SKM-1 (cell line): ENCODE measurements around the gene SPDYE17.
"Not testable (repeated sequence)": the region's sequence is repeated elsewhere in the genome, so short reads cannot be mapped to it uniquely, and the experiment has no call there.

Experiments used
- DNase-seq: peaks from one replicate; lab custom pipeline; 2025; ENCODE audit not compliant: unreplicated experiment; lab: John Stamatoyannopoulos, UW

SPDYE17 gene, protein sequence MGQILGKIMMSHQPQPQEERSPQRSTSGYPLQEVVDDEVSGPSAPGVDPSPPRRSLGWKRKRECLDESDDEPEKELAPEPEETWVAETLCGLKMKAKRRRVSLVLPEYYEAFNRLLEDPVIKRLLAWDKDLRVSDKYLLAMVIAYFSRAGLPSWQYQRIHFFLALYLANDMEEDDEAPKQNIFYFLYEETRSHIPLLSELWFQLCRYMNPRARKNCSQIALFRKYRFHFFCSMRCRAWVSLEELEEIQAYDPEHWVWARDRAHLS

DNA sequence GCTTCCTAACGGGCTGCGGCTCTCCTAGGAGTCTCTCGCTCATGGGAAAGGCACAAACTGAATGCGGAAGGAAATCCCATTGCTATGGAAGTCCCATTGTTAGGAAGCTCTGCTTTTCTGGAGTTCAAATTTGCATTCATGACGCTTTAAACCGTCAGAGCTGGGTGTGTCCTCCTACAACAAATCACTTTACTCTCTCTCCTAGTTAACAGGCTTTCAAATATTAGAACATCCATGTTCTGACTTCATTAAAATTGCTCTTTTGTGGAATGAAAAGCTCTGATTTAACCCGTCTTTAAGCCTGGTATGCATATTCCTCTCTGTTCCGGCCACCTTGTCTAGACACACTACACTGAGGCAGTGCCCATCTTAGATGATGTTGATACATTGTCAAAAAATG, at the start of gene SPDYE17:
Gene SPDYE17 (minus strand): TSS at position 101 of the 400 bp plus-strand sequence. CDS start 1,791 bp downstream, outside the sequence.
- not testable (repeated sequence) for DNase-seq

DNA sequence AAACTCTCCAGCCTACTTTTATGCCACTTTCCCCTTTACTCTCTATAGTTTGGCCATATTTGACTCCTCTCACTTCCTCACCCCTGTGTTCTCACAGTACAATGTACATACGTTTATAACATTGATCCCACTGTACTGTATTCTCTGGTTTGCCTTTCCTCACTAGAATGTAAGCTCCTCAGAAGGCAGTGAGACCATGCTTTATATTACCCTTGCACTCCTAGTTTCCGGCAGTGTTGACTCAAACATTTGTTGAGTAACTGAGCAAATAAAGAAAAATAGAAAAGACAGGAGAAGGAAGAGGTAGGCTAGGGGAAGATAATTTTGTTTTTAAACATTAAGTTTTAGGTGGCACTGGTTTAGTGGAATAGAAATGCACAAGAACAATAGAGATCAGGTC, 48.1 kb upstream of the SPDYE17 start:
- DNase-seq = not testable (repeated sequence)

DNA sequence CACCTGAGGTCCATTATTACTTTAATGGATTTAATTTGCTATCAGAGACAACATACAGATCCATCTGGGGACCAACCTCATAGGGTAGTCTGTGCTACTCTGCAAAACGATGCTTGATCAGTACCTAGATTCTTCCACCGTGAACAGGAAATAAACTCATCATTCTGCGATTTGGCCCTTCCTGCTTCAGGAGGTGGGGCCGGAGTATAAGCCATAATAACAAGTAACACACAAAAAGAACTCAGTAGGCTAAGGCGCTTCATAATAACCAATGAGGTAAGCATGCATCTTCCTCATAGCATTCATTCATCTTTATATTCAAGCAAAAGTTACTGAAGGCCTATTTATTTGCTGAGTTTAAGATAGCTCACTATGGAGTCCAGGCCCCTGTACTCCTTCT, 47.5 kb upstream of the SPDYE17 start:
- not testable (repeated sequence) for DNase-seq

DNA sequence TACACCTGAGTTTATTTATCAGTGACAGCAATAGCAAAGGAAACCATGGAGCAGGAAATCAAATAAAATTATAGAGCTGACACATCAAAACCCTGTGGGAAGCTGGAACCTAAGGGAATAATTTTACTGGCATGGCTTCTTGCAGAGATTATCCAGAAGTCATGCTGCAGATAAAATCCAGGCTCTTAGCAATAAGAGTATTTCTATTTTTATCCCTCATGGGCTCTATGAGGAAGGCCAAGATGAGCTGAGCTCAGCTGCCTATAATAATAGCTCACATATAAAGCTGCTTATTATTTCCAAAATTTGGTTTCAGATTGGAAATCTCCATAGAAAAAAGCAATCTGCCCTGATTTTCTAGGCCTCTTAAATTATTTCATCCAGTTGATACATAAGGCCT, 47.0 kb upstream of the SPDYE17 start:
- not testable (repeated sequence) for DNase-seq

DNA sequence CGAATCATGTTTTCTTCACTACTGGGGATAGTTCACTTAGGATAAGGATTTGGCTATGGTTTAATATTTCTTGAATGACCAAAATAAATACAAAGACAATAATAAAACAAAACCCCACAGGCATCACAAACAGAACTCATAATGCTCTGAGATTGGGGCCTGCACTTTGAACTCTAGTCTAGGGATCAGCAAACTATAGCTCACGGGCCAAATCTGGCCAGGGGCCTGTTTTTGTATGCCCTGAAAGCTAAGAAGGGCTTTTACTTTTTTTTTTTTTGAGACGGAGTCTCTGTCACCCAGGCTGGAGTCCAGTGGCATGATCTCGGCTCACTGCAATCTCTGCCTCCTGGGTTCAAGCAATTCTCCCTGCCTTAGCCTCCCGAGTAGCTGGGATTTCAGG, 44.9 kb upstream of the SPDYE17 start:
- not testable (repeated sequence) for DNase-seq

DNA sequence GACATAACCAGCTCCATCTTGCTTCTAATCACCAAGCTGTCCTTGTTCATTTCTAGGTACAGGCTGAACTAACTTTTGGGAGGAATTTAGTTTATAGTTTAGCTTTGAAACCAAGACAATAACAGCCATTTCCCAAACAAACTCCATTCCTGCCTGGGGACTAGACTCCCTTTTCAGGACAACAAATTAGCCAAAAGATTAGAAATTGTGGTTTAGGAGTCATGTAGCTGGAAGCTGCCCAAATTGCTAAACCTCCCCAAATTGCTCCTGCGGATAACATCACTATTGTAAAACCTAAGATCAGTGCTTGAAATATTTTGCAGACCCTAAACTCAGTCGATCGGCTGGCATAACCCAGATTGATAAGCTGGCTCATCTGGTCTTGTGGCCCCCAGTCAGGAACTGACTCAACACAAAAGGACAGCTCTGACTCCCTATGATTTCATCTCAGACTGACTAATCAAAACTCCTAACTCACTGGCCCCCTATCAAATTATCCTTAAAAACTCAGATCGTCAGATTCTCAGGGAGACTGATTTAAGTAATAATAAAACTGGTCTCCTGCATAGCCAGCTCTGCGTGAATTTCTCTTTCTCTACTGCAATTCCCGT, 42.7 kb upstream of the SPDYE17 start:
- not testable (repeated sequence) for DNase-seq

DNA sequence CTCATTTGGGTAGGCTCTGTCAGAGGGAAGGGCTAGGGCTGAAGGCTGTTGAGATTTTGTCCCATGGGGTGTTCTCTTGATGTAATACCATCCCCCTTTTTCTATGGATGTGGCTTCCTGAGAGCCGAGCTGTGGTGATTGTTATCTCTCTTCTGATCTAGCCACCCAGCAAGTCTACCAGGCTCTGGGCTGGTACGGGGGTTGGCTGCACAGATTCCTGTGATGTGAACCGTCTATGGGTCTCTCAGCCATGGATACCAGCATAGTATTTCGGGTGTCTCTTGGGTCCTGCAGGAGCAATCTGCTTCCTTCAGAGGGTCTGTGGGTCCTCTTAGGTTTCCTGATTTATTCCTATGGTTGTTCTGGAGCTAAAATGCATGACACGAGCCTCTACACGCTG, 38.9 kb upstream of the SPDYE17 start:
- not testable (repeated sequence) for DNase-seq

DNA sequence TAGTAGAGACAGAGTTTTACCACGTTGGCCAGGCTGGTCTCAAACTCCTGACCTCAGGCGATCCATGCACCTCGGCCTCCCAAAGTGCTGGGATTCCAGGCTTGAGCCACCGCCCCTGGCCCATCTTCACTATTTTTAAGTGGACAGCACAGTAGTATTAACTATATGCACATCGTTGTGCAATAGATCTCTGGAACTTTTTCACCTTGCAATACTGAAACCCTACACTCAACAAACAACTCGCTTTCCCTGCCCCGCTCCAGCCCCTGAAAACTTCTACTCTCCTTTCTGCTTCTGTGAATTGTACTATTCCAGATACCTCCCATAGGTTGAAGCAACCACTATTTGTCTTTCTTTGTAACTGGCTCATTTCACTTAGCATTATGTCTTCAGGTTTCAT, 33.7 kb upstream of the SPDYE17 start:
- DNase-seq = not testable (repeated sequence)

DNA sequence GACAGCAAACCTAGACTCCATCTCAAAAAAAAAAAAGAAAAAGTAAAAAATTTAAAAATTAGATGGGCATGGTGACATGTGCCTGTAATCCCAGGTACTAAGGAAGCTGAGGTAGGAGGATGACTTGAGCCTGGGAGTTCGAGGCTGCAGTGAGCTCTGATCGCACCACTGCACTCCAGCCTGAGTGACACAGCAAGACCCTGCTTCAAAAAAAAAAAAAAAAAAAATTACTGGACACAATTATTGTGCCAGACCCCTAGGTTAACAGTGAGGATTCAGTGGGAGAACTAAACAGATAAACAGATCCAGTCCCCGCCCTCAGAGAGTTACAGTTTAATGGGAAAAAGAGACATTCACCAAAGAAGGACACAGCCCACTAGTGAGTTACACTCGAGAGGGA, 31.6 kb upstream of the SPDYE17 start:
- DNase-seq = not testable (repeated sequence)

DNA sequence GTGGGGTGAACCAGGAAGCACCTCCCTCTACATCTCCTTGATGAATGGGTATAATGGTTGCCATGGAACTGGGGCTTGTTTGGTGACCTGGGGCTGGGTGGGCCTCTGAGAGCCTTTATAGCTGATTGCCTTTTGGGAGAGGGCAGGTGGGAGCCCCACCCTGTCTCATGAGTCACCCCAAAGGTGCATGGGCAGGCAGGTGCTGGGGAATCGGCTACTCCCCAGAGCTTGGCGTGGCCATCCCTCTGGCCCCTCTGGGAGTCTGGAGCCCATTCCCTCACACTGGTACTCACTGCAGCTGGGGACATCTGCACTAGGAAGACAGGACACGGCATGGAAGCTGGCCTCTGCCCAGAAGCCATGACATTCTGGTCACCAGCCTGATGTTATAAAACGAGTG, 30.4 kb upstream of the SPDYE17 start, which contains the start of gene SPDYE18:
Gene SPDYE18 (minus strand): TSS at position 2 of the 400 bp plus-strand sequence. CDS start 2,046 bp downstream, outside the sequence.
- not testable (repeated sequence) for DNase-seq

DNA sequence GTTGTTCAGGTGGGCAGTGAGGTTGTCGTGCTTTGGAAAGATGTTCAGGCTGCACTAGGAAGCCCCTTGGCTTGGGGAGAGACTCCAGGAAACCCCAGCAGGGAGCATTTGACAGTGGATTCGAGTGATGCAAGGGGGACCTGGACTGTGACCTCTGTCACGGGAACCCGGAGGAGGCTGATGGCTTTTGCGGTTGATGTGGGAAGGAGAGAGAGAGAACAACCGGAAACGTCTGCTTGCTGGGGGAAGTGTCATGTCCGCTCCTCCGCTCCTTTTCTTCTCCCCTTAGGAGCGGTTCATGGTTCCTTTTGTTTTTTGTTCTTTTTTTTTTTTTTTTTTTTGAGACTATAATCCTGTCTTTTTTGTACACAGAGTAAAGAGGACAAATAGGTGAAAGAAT, 5.8 kb downstream of the SPDYE17 start:
- DNase-seq = not testable (repeated sequence)

DNA sequence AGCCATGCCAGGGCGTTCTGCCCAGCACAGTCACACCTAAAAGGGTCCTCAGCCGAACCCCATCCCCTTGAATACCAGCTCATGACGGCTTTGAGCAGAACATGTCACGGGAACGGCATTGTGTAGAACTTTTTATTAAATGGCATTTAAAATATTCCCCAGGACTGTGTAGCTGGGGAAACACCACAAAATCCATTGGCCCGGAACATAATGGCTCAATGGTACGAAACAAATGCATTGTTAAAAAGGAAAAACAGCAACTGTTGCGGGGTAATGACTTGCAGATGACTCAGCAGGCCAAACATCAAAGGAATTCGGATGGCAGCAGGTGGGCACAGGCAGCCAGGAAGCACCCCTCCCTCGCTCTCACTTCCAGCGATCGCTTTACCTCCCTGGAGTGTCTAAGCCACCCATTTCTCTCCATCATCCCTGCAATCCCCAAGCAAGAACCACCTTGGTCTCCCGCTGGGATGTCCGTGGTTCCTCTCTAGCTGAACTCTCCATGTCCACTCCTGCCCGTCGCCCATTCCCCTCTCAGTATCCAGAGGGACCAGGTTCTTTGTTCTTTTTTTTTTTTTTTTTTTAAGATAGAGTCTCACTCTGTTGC, 22.0 kb downstream of the SPDYE17 start:
- not testable (repeated sequence) for DNase-seq

DNA sequence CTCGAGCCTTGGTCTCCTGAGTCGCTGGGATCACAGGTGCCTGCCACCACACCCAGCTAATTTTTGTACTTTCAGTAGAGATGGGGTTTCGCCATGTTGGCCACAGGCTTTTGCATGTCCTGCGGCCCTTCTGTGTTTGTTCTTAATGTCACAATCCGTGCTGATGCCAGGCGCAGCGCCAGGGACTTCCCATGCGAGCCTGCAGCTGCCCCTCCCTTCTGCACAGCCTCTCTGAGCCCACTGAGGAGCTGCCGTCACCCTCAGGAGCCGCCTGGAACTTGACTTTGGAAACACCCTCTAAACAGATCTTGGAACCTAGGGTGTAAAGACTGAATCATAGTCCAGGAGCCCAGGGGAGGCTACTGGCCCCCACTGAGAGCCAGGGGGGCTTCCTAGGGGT, 24.2 kb downstream of the SPDYE17 start:
- not testable (repeated sequence) for DNase-seq

DNA sequence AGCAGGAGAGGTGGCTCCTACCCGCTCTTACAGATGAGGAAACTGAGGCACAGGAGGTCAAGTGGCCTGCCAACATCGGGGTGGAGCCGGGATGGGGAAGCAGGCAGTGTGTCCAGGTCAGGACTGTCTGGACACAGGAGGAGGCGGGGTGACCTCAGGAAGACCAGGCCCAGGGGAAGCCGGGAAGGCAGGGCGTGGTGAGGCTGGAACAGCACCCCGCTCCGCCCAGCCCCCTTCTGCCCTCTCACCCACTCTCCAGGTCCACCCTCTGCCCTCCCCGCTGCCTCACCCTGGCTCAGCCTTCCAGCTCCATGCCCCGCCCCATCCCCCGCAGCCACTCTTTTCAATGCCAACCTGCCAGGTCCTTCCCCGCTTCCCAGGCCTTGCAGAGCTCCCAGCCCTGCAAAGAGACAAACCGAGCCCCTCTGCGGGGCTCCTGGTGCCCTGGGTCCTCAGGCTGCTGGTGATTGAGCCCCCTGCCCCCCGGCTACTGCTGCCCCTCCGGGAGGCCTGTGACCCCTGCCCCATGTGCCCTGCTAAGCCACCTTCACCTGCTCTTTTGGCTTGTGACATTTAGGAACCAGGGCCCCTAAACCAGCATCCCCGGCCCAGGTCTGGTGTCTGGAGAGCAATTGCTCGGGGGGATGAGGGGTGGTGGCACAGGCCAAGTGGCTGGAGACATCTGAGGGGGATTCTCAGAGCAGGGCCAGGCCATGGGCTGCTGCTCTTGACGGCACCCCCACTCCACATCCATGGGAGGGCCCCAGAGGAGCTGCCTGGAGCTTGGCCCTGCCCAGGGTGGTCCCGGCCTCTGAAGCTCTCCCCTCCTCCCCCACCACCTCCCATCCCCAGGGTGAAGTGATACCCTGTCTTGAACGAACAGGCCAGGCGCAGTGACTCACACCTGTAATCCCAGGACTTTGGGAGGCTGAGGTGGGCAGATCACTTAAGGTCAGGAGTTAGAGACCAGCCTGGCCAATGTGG, 25.7 kb downstream of the SPDYE17 start:
- not testable (repeated sequence) for DNase-seq

DNA sequence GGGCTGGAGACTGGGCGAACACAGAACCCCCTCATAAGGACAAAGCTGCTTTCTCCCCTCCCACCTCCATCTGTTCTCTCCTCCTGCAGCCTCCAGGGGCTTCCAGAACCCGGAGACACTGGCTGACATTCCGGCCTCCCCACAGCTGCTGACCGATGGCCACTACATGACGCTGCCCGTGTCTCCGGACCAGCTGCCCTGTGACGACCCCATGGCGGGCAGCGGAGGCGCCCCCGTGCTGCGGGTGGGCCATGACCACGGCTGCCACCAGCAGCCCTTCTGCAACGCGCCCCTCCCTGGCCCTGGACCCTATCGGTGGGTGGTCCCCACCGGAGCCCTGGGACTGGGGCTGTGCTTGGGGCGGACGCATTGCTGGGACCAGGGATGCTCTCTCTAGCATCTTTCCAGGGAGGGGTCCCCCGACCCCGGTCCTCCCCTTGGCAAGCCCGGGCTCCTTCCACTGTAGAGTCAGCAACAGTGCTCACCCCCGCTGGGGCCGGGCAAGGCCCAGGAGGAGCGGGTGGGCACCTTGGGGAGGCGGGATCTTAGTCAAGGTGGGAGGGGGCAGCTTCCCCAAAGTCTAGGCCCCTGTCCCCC, 26.6 kb downstream of the SPDYE17 start:
- not testable (repeated sequence) for DNase-seq

DNA sequence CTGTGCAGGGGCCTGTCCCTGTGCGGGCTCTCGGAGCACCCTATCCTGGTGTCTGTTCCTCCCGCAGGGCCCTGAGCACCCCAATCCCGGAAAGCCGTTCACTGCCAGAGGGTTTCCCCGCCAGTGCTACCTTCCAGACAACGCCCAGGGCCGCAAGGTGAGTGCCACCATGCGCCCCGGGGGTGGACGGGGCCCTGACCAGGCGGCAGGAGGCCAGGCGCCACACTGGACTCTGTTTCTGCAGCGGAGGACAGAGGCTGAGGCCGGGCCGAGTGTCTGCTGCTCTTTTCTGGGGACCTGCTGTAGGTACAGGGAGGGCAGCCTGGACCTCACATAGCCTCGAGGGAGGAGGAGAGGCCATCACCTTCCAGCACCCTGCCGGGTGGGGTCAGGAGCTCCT, 28.0 kb downstream of the SPDYE17 start:
- not testable (repeated sequence) for DNase-seq

DNA sequence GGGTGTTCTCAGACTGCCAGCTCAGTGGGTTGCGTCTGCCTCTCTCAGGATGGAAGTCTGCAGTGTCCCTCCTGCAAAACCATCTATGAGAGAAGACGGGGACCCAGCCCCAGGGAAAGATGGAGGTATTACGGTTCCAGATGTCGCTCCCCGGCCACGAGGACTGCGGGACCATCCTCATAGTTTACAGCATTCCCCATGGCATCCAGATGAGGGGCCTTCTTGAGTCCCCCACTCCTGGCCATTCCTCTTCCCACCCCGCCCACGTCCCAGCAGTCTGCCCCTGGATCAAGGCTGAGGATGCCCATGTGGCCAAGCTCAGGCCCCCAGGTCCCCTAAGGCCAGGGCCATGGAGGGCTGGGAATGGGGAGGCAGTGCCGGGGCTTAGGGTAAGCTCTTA, 28.9 kb downstream of the SPDYE17 start:
- DNase-seq = not testable (repeated sequence)

DNA sequence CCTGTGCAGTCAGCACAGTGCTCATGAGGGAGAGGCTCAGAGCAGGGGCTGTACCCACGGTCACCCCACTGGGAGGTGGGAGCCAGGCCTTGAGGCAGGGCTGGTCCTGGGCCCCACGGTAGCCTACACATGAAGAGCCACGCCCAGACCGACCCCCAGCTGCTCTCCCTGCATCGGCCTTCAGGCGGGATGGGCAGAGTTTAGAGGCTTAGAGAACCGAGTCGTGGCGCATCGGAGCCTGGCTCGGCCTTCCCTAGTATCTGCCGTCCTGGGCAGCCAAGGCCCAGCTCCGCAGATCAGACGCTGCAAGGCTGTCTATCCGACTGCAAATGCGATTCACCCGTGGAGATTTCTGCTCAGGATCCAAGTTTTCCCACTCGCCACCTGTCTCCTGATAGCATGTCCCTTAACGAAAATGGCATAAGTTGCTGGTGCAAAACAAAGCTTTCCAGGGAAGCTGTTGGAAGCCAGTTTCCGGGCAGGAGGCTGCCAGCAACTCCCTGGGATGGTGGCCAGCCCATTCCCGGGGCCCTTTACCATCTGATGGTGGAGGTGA, 29.4 kb downstream of the SPDYE17 start:
- not testable (repeated sequence) for DNase-seq

DNA sequence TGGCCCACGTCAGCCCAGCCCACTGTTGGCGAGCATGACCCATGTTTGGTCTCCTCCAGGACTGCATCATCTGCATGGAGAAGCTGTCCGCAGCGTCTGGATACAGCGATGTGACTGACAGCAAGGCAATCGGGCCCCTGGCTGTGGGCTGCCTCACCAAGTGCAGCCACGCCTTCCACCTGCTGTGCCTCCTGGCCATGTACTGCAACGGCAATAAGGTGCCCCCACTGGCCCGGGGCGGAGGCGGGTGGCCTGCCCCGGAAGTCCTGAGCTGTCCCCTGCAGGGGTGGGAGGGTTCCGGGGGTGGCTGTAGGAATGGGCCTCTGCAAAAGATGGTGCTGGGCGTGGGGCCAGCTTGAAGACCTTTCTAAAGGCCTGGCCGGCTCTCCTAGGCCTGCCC, 30.1 kb downstream of the SPDYE17 start:
- not testable (repeated sequence) for DNase-seq

DNA sequence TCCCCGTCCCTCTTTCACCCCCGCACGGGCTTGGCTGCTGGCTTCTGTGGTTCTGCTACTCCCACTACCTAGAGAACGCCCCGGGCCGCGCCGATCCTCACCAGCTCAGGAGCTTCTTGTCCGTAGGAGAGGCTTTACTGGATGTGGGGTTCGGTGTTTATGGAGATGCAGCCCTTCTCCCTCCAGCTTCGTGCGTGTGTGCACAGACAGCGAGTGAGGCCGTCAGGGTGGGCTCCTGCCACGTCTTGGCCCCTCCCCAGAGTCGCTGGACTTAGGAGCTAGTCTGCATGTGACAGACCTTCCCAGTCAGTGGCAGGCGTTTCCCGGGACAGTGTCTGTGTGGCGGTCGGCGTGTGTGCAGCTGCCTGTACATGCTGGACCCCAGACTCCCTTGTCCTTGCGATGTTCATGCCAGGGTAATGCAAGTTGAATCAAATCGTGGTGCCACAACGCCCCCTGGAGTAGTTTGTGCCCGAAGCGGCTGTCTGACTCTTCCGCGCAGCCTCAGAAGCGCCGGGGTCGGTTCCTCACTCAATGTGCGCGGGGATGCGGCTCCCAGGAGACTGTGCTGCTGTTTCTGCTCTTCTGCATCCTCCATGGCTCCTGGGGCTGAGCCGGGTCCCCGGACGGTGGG, 32.6 kb downstream of the SPDYE17 start:
- DNase-seq = not testable (repeated sequence)
